Upper lobe of left lung (tissue), 6 donors: ENCODE data around the gene GALNS. TPM values are rescaled to one million over a fixed set of nuclear protein-coding genes. Genes with fewer than 3 reads are reported as not detected.

Experiments
- ATAC-seq, 2 donors: fragments of 200-7000 bp; cut with Tn5 transposase; one replicate each; pipeline ENCODE4 v1.9.1; 2022; ENCODE audit warnings: mild to moderate bottlenecking in 2 of 2, moderate library complexity in 2 of 2; ENCODE audit not compliant: low FRiP score in 2 of 2
- DNase-seq, 2 donors: peaks; one replicate each; pipeline ENCODE4 v3.0.0-alpha.2; 2019 to 2020
- H3K27ac ChIP-seq, 4 donors: fragments of 200-600 bp; sonication (generic); one replicate each; pipeline ENCODE4 v1.5.1; 2016 to 2019
- H3K27me3 ChIP-seq, 4 donors: fragments of 200-600 bp; sonication (generic); one replicate each; pipeline ENCODE4 v1.5.1; 2017 to 2019
- H3K36me3 ChIP-seq, 4 donors: fragments of 200-600 bp; sonication (generic); one replicate each; pipeline ENCODE4 v1.5.1; 2016 to 2019
- H3K4me1 ChIP-seq, 4 donors: fragments of 200-600 bp; sonication (generic); one replicate each; pipeline ENCODE4 v1.5.1; 2018 to 2019
- H3K4me3 ChIP-seq, 4 donors: fragments of 200-600 bp; sonication (generic); one replicate each; pipeline ENCODE4 v1.5.1; 2017 to 2019; ENCODE audit warnings: mild to moderate bottlenecking in 2 of 4, moderate library complexity in 1 of 4
- H3K9me3 ChIP-seq, 4 donors: fragments of 200-600 bp; sonication (generic); one replicate each; pipeline ENCODE4 v1.5.1; 2018 to 2019
- EP300 ChIP-seq, 4 donors: sonication (generic); formaldehyde crosslinking; IDR thresholded peaks; one replicate each; pipeline ENCODE4 v1.5.1; 2017; ENCODE audit warnings: antibody characterized with exemption in 4 of 4, control low read depth in 2 of 4
- POLR2A ChIP-seq, 4 donors: fragments of 450-650 bp; IDR thresholded peaks; one replicate each; pipeline ENCODE4 v1.5.1; 2016 to 2017; ENCODE audit warnings: antibody characterized with exemption in 4 of 4, mild to moderate bottlenecking in 2 of 4
- POLR2AphosphoS5 ChIP-seq, 2 donors: sonication (generic); formaldehyde crosslinking; IDR thresholded peaks; one replicate each; pipeline ENCODE4 v1.5.1; 2017; ENCODE audit warnings: antibody characterized with exemption in 2 of 2
- WGBS, 2 donors: methylation state at CpG; one replicate each; pipeline ENCODE4 v1.1.5; 2017 to 2018; 5-methylcytosine and 5-hydroxymethylcytosine counted together
- total RNA-seq, 6 donors: library from RNA; depleted of rRNA in 4 of 6; stranded (reverse); fragments of >200 nt in 4 of 6; gene quantifications; one replicate each; pipeline versions ENCODE4 v1.1.0 to v1.2.1, GENCODE V29; 2016 to 2021
- TF ChIP-seq, protein P1 (sequence below), 6 experiments: fragments of 450-650 bp in 4 of 6; fragments of 200-600 bp in 2 of 6; sonication (generic) in 2 of 6; IDR thresholded peaks; one replicate each; pipeline ENCODE4 v1.5.1; 2016 to 2019; ENCODE audit warnings: antibody characterized with exemption in 6 of 6
- donor health status: DM: no; HTN: no; CAD: no; lungs with moderate emphysema.
- donor health status: DM: no; HTN: yes; CAD: no; lungs with severe emphysema.

Gene GALNS
- total RNA-seq, 6 donors from 2014 or later: 24.8 to 140 (median 45.6) TPM

DNA sequence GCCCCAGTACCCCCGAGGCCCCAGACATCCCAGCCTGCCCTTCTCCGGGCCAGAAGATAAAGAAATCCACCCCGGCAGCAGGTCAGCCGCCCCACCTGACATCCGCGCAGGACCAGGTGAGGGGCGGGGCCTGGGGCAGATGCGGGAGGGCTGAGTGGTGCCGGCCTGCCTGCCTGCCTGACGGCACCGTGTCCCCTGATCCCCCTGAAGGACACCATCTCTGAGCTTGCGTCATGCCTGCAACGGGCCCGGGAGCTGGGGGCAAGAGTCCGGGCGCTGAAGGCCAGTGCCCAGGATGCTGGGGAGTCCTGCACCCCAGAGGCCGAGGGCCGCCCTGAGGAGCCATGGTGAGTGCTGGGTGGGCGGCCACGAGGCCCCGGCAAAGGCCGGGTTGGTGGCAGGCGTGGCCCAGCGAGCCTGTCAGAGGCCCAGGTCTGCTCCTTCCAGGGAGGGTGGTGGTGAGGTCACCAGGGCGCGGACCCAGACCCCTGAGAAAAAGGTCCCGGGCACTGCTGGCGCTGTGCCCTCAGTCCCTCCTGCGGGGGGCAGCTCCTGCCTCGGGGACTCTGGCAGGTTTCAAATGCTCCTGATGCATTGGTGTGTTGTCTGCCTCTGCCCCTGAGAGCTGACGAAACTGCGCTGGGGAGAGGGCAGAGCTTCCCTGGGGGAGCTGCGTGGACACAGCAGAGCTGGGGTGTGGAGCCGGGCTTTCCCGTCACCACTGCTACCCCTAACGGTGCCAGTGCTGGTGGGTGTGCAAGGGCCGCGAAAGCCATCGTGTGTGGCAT lies 52.0 kb downstream of the GALNS start:
- 44% methylated on average over 15 of the region's 39 CpGs; no CpG with 5 or more reads in 1 of the 2 donors for WGBS, 2 donors
- H3K9me3 ChIP-seq: no peaks in the 10 kb centered on the region
- no peak overlapping the region for H3K27ac ChIP-seq
- no peaks in the 10 kb centered on the region for H3K27me3 ChIP-seq
- H3K4me1 ChIP-seq: peaks cover 16 to 42% (median 21%) of the 10 kb centered on the region in 4 donors
- peak overlapping the region in 2 of 4 donors; percentile 51 to 60 for H3K4me3 ChIP-seq
- TF ChIP-seq, protein P1, sequence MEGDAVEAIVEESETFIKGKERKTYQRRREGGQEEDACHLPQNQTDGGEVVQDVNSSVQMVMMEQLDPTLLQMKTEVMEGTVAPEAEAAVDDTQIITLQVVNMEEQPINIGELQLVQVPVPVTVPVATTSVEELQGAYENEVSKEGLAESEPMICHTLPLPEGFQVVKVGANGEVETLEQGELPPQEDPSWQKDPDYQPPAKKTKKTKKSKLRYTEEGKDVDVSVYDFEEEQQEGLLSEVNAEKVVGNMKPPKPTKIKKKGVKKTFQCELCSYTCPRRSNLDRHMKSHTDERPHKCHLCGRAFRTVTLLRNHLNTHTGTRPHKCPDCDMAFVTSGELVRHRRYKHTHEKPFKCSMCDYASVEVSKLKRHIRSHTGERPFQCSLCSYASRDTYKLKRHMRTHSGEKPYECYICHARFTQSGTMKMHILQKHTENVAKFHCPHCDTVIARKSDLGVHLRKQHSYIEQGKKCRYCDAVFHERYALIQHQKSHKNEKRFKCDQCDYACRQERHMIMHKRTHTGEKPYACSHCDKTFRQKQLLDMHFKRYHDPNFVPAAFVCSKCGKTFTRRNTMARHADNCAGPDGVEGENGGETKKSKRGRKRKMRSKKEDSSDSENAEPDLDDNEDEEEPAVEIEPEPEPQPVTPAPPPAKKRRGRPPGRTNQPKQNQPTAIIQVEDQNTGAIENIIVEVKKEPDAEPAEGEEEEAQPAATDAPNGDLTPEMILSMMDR (IDR thresholded peaks at IDR 0.05): no peak
- TF ChIP-seq POLR2AphosphoS5 (IDR thresholded peaks at IDR 0.05) (no peak), POLR2A (IDR thresholded peaks at IDR 0.05) (no peak), EP300 (IDR thresholded peaks at IDR 0.05) (no peak)
- peak in 1 of 2 donors; percentile 81 for DNase-seq
- peaks cover 0 to 20% (median 9%) of the 10 kb centered on the region in 4 donors for H3K36me3 ChIP-seq
- ATAC-seq: no peak

DNA sequence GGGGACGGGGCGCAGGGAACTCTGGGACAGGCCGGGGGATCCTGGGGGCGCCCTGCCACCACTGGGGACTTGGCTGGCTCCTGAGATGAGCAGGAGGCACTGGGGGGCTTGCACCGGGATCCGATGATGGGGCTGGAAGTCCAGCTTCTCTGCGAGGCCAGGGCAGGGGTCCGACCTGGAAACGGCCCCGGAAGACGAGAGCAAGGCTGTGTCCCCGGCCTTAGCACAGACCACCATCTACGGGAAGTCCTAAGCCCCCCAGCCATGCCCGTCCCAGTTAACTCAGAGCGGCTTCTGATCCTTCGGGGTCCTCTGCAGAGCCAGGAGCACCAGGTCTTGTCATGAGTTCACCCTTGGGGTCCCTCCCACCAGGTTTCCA lies 52.6 kb downstream of the GALNS start:
- H3K4me3 ChIP-seq: peak overlapping the region in 3 of 4 donors; percentile 51 to 78 (median 60)
- DNase-seq: no peak
- WGBS, 2 donors: 0% methylated on average over 4 to 15 of the region's 16 CpGs
- ATAC-seq: no peak
- no peaks in the 10 kb centered on the region for H3K27me3 ChIP-seq
- H3K9me3 ChIP-seq: no peaks in the 10 kb centered on the region
- no peak overlapping the region for H3K27ac ChIP-seq
- peaks cover 14 to 36% (median 18%) of the 10 kb centered on the region in 4 donors for H3K4me1 ChIP-seq
- peaks cover 0 to 14% (median 5%) of the 10 kb centered on the region in 4 donors for H3K36me3 ChIP-seq
- TF ChIP-seq POLR2AphosphoS5 (IDR thresholded peaks at IDR 0.05): no peak
- TF ChIP-seq POLR2A (IDR thresholded peaks at IDR 0.05): no peak
- TF ChIP-seq, protein P1 (IDR thresholded peaks at IDR 0.05): no peak
- no peak for TF ChIP-seq EP300 (IDR thresholded peaks at IDR 0.05)

- H3K36me3 ChIP-seq: peaks cover 0 to 7% (median 1%) of the 10 kb centered on the region in 4 donors
- peak; percentile 65 to 89 for ATAC-seq
- H3K4me3 ChIP-seq: peak within 1 kb of the TSS; percentile 51 to 78 (median 63)
- H3K27me3 ChIP-seq: no peaks in the 10 kb centered on the region
- H3K27ac ChIP-seq: peak within 1 kb of the TSS; percentile 48 to 83 (median 68)
- WGBS, 2 donors: 0 to 1% methylated on average over 32 to 44 of the region's 98 CpGs
- H3K9me3 ChIP-seq: no peaks in the 10 kb centered on the region
- H3K4me1 ChIP-seq: peaks cover 14 to 36% (median 18%) of the 10 kb centered on the region in 4 donors
- TF ChIP-seq POLR2A (IDR thresholded peaks at IDR 0.05) (peak in 3 of 4 donors; percentile 20 to 87 (median 66)), POLR2AphosphoS5 (IDR thresholded peaks at IDR 0.05) (peak; percentile 60 to 78), EP300 (IDR thresholded peaks at IDR 0.05) (no peak)
- TF ChIP-seq, protein P1 (IDR thresholded peaks at IDR 0.05): peak in 1 of 6 experiments; percentile 13
- peak; percentile 81 to 99 for DNase-seq
Observed at GRCh38 chr16:88803264-88803987, 53.3 kb downstream of the GALNS start, which contains the start of gene CDT1. TSS of gene CDT1 (plus strand) at chr16:88803789. CDS start at chr16:88803832, 43 bp downstream.

- H3K27ac ChIP-seq: no peak overlapping the region
- TF ChIP-seq EP300 (IDR thresholded peaks at IDR 0.05) (no peak), POLR2A (IDR thresholded peaks at IDR 0.05) (no peak), POLR2AphosphoS5 (IDR thresholded peaks at IDR 0.05) (no peak)
- TF ChIP-seq, protein P1 (IDR thresholded peaks at IDR 0.05): no peak
- peaks cover 14 to 33% (median 18%) of the 10 kb centered on the region in 4 donors for H3K4me1 ChIP-seq
- DNase-seq (no peak), ATAC-seq (no peak)
- H3K4me3 ChIP-seq: no peak overlapping the region
- no peaks in the 10 kb centered on the region for H3K9me3 ChIP-seq
- WGBS, 2 donors: 69 to 88% methylated on average over 3 to 6 of the region's 6 CpGs
- no peaks in the 10 kb centered on the region for H3K27me3 ChIP-seq
- H3K36me3 ChIP-seq: no peaks in the 10 kb centered on the region
Observed at GRCh38 chr16:88800277-88800592, 56.5 kb downstream of the GALNS start.
